ENCODE data around the gene OTUB1. TPM values are rescaled to one million over a fixed set of nuclear protein-coding genes. Genes with fewer than 3 reads are reported as not detected.

Gene OTUB1
- total RNA-seq, 1 experiment from 2014 or later = 98.7 TPM

DNA sequence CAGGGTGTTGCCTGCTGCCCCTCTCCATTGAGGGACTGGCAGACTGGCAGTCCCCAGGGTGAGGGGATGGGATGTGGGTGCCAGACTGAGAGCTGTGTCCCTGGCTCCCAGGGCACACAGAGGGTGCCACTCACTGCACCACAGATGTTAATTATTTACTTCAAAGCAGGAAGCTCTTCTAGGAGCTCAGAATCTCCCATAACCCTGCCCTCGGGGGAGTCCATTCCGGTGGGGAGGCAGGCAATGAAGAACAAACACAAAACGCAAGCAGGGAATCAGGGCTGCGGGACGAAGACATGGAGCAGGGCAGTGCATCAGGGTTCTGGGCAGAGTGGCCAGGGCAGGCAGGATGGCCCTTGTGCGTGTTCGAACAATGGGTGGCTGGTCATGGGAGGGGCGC, 25.1 kb downstream of the OTUB1 start:
- H3K4me3 ChIP-seq = no peak overlapping the region

DNA sequence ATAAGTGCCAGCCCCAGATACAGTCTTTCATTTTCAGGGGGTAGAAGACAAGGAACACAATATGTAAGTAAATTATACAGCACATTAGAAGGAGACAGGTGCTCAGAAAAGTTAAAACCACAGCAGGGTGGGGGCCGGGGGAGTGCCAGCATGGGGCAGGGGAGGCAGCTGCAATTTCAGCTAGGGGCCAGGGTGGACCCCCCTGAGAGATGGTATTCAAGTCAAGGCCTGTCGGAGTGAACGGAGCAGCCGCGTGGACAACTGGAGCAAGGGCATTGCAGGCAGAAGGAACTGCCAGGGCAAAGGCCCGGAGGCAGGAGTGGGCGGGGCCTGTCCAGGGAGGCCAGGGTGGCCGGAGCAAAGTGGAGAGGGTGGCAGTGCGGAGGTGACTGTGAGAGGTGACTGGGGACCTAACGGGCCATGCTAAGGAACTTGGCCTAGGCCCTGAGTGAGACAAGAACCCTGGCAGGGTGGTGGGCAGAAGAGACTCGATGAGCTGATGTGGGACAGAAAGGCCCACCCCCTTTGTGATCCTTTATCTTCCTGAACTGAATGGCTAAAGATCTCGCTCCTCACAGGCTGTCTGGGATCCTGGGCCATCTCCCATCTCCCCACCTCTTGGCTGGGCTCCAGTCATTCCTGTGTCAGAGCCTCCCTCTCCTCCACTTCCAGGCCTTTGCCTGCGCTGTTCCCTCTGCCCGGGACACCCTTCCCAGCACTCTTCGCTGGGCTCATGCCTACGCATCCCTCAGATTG, 27.1 kb downstream of the OTUB1 start:
- H3K27me3 ChIP-seq = no peaks in the 10 kb centered on the region
- no peak for DNase-seq
- no peaks in the 10 kb centered on the region for H3K9me3 ChIP-seq
- H3K36me3 ChIP-seq = no peaks in the 10 kb centered on the region
- H3K4me3 ChIP-seq = no peak overlapping the region

More for the DNA sequence above, 25.1 kb downstream of the OTUB1 start:
- H3K9me3 ChIP-seq = no peaks in the 10 kb centered on the region
- H3K36me3 ChIP-seq = no peaks in the 10 kb centered on the region
- no peak for DNase-seq
- no peaks in the 10 kb centered on the region for H3K27me3 ChIP-seq

DNA sequence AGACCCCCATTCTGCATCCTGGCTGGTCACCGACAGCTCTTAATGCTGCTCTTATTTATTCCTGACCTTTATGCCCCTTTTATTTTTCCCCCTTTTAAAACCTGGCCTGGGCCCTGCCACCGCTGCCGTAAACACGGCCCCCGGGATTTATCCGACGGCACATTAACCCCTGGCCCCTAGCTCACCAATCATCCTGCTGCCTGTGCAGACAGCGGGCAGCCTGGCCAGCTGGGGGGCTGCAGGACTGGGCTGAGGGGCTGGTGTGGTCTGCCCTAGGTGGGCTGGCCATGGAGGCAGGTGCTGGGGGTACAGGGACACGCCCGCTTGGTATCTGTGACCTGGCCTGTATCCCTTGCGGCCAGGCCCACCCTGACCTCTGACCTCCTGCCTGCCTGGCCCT, 28.1 kb downstream of the OTUB1 start:
- no peak for DNase-seq
- no peak overlapping the region for H3K4me3 ChIP-seq
- H3K36me3 ChIP-seq = no peaks in the 10 kb centered on the region

DNA sequence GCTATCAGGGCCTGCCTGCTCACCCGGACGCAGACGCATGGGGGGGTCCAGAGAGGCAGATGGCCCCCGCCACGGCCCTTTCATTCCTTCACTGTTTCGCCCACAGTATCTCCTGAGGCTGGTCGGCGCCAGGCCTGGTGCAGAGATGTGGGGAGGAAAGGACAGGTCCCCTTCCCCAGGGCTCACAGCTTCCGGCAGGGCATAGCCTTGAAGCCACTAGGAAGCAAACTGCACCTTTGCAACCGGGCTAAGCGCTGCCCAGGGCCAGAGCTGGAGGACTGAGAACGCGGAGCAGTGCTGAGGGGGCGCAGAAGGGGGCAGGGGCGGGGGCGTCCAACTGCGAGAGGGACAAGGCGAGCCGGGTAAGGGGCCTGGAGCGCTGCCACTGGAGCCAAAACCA, 29.3 kb downstream of the OTUB1 start:
- no peak for DNase-seq
- Histone ChIP-seq H3K27me3 (no peaks in the 10 kb centered on the region), H3K9me3 (no peaks in the 10 kb centered on the region), H3K36me3 (no peaks in the 10 kb centered on the region), H3K4me3 (no peak overlapping the region)

More for the DNA sequence above, 28.1 kb downstream of the OTUB1 start:
- Histone ChIP-seq H3K27me3 (no peaks in the 10 kb centered on the region), H3K9me3 (no peaks in the 10 kb centered on the region)

DNA sequence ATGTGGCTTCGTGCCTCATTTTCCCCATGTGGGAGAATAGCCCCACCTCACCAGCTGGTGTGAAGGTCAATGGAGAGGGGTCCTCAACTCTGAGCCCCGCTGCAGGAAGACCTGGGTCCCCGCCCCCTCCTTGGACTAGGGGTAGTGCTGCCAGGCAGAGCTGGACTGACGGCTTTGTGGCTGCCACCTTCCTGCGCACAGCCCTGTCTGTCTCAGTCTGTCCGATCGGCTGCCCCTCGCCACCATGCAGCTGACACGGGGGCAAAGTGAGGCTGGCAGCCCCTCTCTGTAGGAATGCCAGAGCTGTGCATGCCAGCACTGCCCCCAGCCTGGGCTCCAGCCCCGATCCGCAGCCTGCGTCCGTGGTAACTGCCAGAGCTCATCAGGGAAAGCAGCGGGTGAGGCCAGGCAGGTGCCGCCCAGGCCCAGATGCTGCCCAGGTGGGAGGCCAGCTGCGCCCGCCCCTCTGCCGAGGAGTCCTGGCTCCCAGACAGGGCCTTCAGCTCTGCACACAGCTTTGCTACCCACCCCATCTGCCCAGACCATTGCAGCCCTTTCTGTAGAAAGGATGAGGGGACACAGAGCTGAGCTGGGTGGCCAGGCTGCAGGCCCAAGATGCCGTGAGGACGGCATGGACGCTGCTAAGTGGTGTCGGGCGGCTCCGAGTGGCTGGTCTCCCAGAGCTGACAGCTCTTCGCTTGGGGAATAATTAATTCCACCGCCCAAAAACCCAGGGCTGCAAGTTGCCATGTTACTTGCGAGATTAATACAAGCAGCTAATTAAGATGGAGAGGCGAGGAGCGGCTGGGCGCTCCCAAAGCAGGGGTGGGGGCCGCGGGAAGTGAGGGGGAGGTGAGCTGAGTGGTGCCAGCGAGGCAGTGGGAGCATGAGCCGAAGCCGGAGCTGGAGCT, 30.0 kb downstream of the OTUB1 start:
- Histone ChIP-seq H3K9me3 (no peaks in the 10 kb centered on the region), H3K4me3 (no peak overlapping the region), H3K36me3 (no peaks in the 10 kb centered on the region), H3K27me3 (no peaks in the 10 kb centered on the region)
- DNase-seq = no peak

DNA sequence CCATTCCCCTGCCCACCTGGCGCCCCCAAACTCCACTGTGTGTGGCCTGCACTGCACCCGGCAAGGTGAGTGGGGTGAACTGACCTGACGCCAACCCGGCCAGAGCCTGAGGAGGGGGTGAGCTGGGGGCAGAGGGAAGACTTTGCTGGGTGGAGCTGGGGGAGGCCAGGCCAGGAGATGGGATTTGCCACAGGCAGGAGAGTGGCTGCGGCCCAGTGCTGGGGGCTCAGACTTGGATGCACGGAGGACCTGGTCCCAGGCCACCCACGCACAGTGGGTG, 31.6 kb downstream of the OTUB1 start:
- Histone ChIP-seq H3K9me3 (no peaks in the 10 kb centered on the region), H3K36me3 (no peaks in the 10 kb centered on the region), H3K27me3 (no peaks in the 10 kb centered on the region), H3K4me3 (no peak overlapping the region)
- DNase-seq = no peak

DNA sequence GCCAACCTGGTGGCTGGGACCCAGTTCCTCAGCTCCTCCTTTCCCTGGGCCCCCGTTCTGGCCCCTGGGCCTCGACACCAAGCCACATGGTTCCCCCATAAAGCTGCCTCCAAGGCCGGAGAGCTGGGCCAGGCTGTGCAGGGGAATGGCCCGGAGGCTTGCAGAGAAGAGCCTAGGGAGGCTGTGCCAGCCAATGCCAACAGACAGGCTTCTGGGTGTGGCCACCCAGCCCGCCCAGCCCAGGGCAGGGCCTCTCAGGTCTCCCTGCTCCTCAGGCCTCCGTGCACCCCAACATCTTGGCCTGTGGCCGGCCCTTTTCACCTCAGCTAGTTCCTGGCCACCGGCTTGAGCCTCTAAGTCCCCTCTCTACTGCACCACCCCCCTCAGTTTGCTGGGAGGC, 32.1 kb downstream of the OTUB1 start:
- Histone ChIP-seq H3K27me3 (no peaks in the 10 kb centered on the region), H3K36me3 (no peaks in the 10 kb centered on the region), H3K4me3 (no peak overlapping the region), H3K9me3 (no peaks in the 10 kb centered on the region)
- no peak for DNase-seq

DNA sequence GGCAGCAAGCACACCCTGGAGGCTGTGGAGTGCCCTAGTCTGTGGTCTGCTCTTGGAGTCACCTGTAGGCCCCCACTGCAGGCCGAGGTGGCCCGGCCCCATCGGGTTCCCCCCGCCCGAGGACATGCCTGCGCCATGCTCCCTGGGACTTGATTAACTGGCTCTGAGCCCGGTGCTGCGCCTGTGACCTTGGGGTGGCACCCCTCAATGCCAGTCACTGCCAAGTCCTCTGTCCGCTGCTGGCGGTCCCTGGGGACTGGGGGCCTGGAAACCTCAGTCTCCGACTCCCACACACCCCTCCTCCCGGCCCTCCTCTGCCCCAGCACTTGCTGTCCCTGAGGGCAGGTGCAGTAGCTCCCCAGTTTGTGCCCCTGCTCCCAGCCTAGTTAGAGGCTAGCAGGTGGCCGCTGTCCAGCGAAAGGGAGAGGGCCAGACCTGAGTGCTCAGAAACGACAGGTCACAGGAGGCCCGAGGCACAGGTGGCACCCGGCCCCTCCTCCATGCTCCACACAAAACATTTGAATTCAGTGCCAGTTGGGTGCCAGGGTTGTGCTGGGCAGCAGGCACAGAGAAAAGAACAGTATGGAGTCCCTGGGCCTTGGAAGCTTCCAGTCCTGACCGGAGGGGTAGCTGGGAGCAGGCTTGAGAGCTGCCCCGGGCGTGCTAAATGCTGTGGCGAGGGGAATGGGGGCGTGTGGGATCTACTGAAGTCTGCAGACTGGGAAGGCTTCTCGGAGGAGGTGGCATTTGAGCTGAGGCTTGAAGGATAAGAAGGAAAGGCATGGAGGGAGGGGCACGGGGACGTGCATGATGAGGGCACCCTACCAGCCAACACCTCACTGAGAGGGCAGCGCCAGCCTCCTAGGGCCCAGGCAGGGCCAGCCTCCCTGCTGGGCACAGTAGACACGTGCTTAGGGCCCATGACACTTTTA, 33.1 kb downstream of the OTUB1 start:
- Histone ChIP-seq H3K4me3 (no peak overlapping the region), H3K36me3 (no peaks in the 10 kb centered on the region), H3K9me3 (no peaks in the 10 kb centered on the region), H3K27me3 (no peaks in the 10 kb centered on the region)
- DNase-seq = no peak

DNA sequence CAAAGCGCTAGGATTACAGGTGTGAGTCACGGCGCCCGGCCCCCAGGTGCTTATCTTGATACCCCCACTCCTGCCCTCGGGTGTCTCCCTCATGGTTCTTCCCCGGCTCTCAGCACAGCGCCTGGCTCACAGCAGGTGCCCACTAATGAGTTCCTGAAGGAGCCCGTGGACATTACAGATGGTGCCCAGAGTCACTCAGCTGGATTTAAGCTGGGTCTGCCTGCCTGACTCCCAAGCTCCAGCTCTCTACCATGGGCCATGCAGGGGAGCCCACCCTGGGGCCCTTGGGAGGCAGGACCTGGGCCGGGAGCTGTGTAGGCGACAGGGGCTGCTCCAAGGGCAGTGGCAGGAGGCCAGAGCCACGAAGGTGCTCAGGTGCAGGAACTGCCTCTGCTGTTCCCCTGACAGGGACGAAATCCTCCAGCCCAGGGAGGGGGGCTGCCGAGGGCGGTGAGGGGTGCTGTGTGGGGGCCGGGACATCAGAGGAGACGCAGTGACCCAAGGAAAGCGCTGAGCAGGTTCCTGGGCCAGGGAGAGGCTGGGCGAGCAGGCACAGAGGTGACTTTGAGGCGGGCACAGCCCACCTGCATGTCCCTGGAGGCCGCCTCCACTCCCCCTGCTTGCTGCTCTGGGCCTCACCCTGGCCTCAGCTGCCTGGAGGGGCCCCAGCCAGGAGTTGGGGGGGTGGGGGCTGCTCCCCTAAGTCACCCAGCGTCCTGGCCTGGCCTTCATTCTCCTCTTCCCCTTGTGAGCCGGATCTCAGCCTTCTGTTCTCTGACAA, 34.9 kb downstream of the OTUB1 start:
- DNase-seq = no peak
- Histone ChIP-seq H3K9me3 (no peaks in the 10 kb centered on the region), H3K27me3 (no peaks in the 10 kb centered on the region)

DNA sequence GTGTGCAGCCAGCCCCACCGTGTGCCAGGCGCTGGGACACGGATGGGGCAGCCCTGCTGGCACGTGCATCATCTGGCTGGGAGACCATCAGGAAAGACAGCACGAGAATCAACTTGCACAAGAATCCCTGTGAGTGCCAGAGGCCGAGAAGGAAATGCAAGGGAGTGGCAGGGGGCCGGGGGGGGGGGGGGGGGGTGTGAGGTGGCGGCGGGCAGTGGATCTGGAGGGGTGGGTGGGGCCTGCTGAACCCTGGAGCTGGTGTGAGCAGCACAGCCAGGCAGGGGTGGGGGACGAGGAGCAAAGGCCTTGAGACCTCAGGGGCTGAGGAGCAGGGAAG, 35.5 kb downstream of the OTUB1 start:
- Histone ChIP-seq H3K9me3 (no peaks in the 10 kb centered on the region), H3K27me3 (no peaks in the 10 kb centered on the region), H3K4me3 (no peak overlapping the region), H3K36me3 (no peaks in the 10 kb centered on the region)
- DNase-seq = no peak

More for the DNA sequence above, 34.9 kb downstream of the OTUB1 start:
- no peak overlapping the region for H3K4me3 ChIP-seq
- no peaks in the 10 kb centered on the region for H3K36me3 ChIP-seq

DNA sequence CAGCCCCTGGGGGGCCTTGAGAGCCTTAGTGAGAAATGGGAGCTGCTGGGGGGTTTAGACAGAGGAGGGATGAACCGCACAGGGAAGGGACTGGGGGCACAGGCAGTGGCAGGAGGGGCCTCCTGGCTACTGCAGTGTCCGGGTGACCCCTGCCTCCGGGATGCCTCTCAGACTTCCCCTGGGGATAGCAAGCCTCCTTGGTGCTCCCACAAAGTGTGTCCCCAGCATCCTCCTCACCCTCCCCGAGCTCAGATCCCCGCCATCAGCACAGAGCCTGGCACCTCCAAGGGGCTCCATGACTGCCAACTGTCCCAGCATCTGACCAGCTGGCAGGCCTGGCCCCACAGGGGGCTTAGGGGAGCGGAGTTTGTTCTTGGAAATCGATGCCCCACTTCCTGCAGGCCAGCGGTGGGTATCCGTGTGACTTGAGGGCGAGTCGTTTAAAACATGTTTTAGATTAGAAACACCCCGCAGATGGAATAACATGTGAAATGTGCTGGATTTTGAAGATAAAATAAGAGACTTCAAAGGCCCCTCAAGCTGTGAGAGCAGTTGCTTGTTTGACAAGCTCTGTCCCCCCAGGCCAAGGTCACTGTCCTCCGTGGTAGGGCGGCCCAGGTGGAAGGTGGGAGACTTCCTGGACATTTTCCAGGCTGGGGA, 36.0 kb downstream of the OTUB1 start:
- DNase-seq = no peak
- Histone ChIP-seq H3K9me3 (no peaks in the 10 kb centered on the region), H3K4me3 (no peak overlapping the region), H3K36me3 (no peaks in the 10 kb centered on the region), H3K27me3 (no peaks in the 10 kb centered on the region)

DNA sequence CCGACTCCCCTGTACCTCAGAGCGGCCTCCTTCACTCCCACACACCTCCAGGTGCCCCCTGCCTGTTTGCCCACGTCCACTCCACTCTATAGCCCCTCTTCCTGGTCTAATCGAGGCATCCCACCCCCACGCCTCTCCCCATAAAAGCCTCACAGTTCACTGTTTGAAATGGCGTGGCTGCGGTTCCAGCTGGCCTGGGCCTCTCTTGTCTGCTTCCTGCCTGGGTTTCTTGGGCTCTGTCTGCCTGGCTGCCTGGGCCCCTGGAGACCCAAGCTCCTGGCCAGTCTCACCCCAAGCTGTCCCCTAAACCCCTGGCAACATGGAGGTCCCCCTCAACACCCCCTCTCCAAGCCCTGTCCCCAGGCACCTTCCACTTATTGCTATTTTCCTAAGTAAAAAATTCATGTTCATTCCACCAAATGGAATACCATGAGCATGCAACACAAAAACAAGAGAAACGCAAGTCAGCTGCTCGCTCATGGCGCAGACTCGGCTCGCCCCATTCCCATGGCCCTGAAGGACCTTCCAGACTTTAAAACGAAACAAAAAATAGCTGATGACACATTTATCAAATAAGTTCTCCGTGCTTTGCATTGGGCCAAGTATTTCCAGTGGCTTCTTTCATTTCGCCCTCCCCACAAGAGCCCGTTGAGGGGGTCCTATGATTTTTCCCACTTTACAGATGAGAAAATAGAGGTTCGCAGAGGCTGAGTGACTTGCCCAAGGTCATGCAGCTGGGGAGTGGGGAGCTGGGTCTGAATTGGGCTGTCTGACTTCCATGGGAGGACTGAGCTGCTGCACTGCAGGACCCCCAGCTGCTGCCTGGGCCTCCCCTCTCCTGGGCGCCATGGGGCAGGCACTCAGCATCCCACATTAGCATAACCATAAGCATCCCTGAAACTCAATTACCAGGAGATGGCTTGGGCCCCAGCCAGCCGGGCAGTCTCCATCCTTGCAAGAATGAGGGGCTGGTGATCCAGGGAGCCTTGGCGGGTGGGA, 37.8 kb downstream of the OTUB1 start:
- H3K27me3 ChIP-seq = no peaks in the 10 kb centered on the region
- H3K9me3 ChIP-seq = no peaks in the 10 kb centered on the region
- no peaks in the 10 kb centered on the region for H3K36me3 ChIP-seq
- no peak overlapping the region for H3K4me3 ChIP-seq
- no peak for DNase-seq

DNA sequence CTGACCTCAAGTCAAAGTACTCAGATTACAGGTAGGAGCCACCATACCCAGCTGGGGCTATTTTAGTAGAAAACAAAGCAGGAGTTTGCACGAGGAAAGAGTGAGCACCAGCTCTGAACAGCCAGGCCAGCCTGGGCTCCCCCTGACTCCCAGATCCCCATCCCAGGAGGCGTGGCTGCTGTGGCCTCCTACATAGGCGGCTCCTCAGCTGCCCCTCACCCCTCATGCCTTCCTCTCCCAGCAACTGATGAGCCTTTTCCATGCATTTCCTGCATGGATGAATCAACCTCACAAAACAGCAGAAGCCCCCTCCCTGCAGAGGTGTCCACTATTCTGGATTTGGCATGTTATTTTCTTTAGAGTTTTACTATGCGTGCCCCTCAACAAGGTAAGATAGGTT, 39.0 kb downstream of the OTUB1 start:
- H3K27me3 ChIP-seq = no peaks in the 10 kb centered on the region
- no peaks in the 10 kb centered on the region for H3K9me3 ChIP-seq
- no peaks in the 10 kb centered on the region for H3K36me3 ChIP-seq
- DNase-seq = no peak
- H3K4me3 ChIP-seq = no peak overlapping the region

DNA sequence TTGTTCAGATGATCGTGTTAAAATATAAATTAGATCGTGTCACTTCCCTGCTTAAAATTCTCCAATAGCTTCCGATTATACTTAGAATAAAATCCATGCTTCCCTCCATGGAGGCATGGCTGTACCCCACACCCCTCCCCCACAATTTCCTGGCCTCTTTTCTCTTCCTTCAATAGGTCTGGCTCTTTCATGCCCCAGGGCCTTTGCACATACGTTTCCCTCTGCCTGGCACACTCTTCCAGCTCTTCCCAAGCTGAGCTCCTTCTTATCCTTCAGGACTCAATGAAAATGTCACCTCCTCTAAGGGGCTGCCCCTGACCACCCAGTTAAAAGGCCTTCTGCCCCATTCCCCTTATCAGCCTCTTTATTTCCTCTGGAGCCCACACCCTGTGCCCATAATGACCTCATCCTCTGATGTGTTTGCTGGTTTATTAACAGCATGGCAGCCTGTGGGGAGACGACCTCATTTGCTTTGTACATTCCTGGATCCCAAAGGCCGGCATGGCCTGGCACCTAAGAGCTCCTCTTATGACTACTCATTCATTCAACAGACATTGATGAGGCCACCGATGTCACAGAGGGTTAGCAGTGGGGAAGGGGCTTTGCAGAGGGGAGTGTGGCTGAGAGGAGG, 40.5 kb downstream of the OTUB1 start:
- peak; percentile 54 for DNase-seq
- no peaks in the 10 kb centered on the region for H3K9me3 ChIP-seq
- H3K4me3 ChIP-seq = no peak overlapping the region
- H3K27me3 ChIP-seq = no peaks in the 10 kb centered on the region
- H3K36me3 ChIP-seq = no peaks in the 10 kb centered on the region

Measured in MG63 (cell line).